ENCODE measurements around the gene HMCN2. TPM values are rescaled to one million over a fixed set of nuclear protein-coding genes. Genes with fewer than 3 reads are reported as not detected.
A peak's percentile ranks its signal among the peaks of the same experiment; 100 is the strongest.

Gene HMCN2
- total RNA-seq, 8 experiments from 2014 or later, result 0.54 to 2.1 (median 0.79) TPM

GRCh38 chr9:130327070-130327780, 61.7 kb downstream of the HMCN2 start:
- H3K4me1 ChIP-seq (replicated peaks in 1 of 2), result peaks cover 48 to 61% of the 10 kb centered on the region in 2 donors
- in situ Hi-C loops (cut with MboI; ENCODE audit: low pct_unique_long_range_greater_than_20kb in 2 of 9, low sequenced_read_pairs in 9 of 9, unreplicated experiment in 9 of 9), result loop anchor here in 2 of 9 experiments (25.0 kb wide), 1 partner anchor 215 kb away; no protein-coding TSS in a partner anchor
- H3K27ac ChIP-seq, result peak overlapping the region; percentile 77 to 82
- H3K4me3 ChIP-seq, result no peak overlapping the region
- WGBS, 10 experiments, result 40 to 90% (median 81%) methylated on average over 1 to 4 of the region's 15 CpGs; no CpG with 5 or more reads in 4 of the 10 experiments
- peak in 3 of 8 experiments; percentile 1 to 62 (median 22) for ATAC-seq (replicated peaks in 6 of 8)

GRCh38 chr9:130327781-130328348, 62.3 kb downstream of the HMCN2 start:
- Histone ChIP-seq H3K4me1 (replicated peaks in 1 of 2) (peaks cover 48 to 60% of the 10 kb centered on the region in 2 donors), H3K27ac (peak overlapping the region; percentile 77 to 82), H3K4me3 (no peak overlapping the region)
- in situ Hi-C loops (cut with MboI; ENCODE audit: low pct_unique_long_range_greater_than_20kb in 2 of 9, low sequenced_read_pairs in 9 of 9, unreplicated experiment in 9 of 9), result loop anchor here in 2 of 9 experiments (25.0 kb wide), 1 partner anchor 216 kb away; no protein-coding TSS in a partner anchor
- peak; percentile 39 to 79 (median 72) for ATAC-seq (replicated peaks in 6 of 8)
- WGBS, 10 experiments, result no CpG with 5 or more reads among the region's 19 CpGs

- in situ Hi-C loops (cut with MboI; ENCODE audit: low pct_unique_long_range_greater_than_20kb in 2 of 9, low sequenced_read_pairs in 9 of 9, unreplicated experiment in 9 of 9), result loop anchor here in 2 of 9 experiments (25.0 kb wide), 1 partner anchor 216 kb away; no protein-coding TSS in a partner anchor
- ATAC-seq (replicated peaks in 6 of 8), result peak; percentile 9 to 84 (median 64)
- peak overlapping the region; percentile 77 to 82 for H3K27ac ChIP-seq
- H3K4me1 ChIP-seq (replicated peaks in 1 of 2), result peaks cover 44 to 55% of the 10 kb centered on the region in 2 donors
- no peak overlapping the region for H3K4me3 ChIP-seq
- WGBS, 10 experiments, result 0 to 39% (median 15%) methylated on average over 1 to 7 of the region's 15 CpGs; no CpG with 5 or more reads in 4 of the 10 experiments
These were observed 62.8 kb downstream of the HMCN2 start for GRCh38 chr9:130328349-130328801.

GRCh38 chr9:130329061-130329460, 63.5 kb downstream of the HMCN2 start:
- no peak for ATAC-seq (replicated peaks in 6 of 8)
- in situ Hi-C loops (cut with MboI; ENCODE audit: low pct_unique_long_range_greater_than_20kb in 2 of 9, low sequenced_read_pairs in 9 of 9, unreplicated experiment in 9 of 9), result loop anchor here in 2 of 9 experiments (25.0 kb wide), 1 partner anchor 217 kb away; no protein-coding TSS in a partner anchor
- Histone ChIP-seq H3K4me3 (no peak overlapping the region), H3K27ac (no peak overlapping the region), H3K4me1 (replicated peaks in 1 of 2) (peaks cover 42 to 51% of the 10 kb centered on the region in 2 donors)
- WGBS, 10 experiments, result 14 to 100% (median 82%) methylated on average over 1 to 2 of the region's 2 CpGs; no CpG with 5 or more reads in 4 of the 10 experiments

GRCh38 chr9:130330202-130330862, 64.8 kb downstream of the HMCN2 start:
- ATAC-seq (replicated peaks in 6 of 8), result no peak
- Histone ChIP-seq H3K27ac (no peak overlapping the region), H3K4me3 (no peak overlapping the region), H3K4me1 (replicated peaks in 1 of 2) (peaks cover 42 to 49% of the 10 kb centered on the region in 2 donors)
- in situ Hi-C loops (cut with MboI; ENCODE audit: low pct_unique_long_range_greater_than_20kb in 2 of 9, low sequenced_read_pairs in 9 of 9, unreplicated experiment in 9 of 9), result loop anchor here in 2 of 9 experiments (25.0 kb wide), 1 partner anchor 218 kb away; no protein-coding TSS in a partner anchor
- WGBS, 10 experiments, result 64 to 100% (median 92%) methylated on average over 1 to 7 of the region's 20 CpGs; no CpG with 5 or more reads in 6 of the 10 experiments

GRCh38 chr9:130331061-130331460, 65.5 kb downstream of the HMCN2 start:
- no peak for ATAC-seq (replicated peaks in 6 of 8)
- H3K4me1 ChIP-seq (replicated peaks in 1 of 2), result peaks cover 38 to 43% of the 10 kb centered on the region in 2 donors
- H3K4me3 ChIP-seq, result no peak overlapping the region
- H3K27ac ChIP-seq, result no peak overlapping the region
- WGBS, 10 experiments, result 0 to 100% (median 94%) methylated on average over 1 to 13 of the region's 14 CpGs; no CpG with 5 or more reads in 3 of the 10 experiments
- in situ Hi-C loops (cut with MboI; ENCODE audit: low pct_unique_long_range_greater_than_20kb in 2 of 9, low sequenced_read_pairs in 9 of 9, unreplicated experiment in 9 of 9), result loop anchor here in 2 of 9 experiments (25.0 kb wide), 1 partner anchor 219 kb away; no protein-coding TSS in a partner anchor

- in situ Hi-C loops (cut with MboI; ENCODE audit: low pct_unique_long_range_greater_than_20kb in 2 of 9, low sequenced_read_pairs in 9 of 9, unreplicated experiment in 9 of 9), result loop anchor here in 2 of 9 experiments (25.0 kb wide), 1 partner anchor 219 kb away; no protein-coding TSS in a partner anchor
- 0 to 100% (median 63%) methylated on average over 1 to 6 of the region's 13 CpGs; no CpG with 5 or more reads in 6 of the 10 experiments for WGBS, 10 experiments
These were observed 66.0 kb downstream of the HMCN2 start for GRCh38 chr9:130331573-130331972.

GRCh38 chr9:130332384-130332926, 66.9 kb downstream of the HMCN2 start:
- no peak for ATAC-seq (replicated peaks in 6 of 8)
- H3K4me1 ChIP-seq (replicated peaks in 1 of 2), result peaks cover 30 to 34% of the 10 kb centered on the region in 2 donors
- no peak overlapping the region for H3K27ac ChIP-seq
- 93 to 94% methylated on average over 3 to 11 of the region's 26 CpGs; no CpG with 5 or more reads in 8 of the 10 experiments for WGBS, 10 experiments
- in situ Hi-C loops (cut with MboI; ENCODE audit: low pct_unique_long_range_greater_than_20kb in 2 of 9, low sequenced_read_pairs in 9 of 9, unreplicated experiment in 9 of 9), result loop anchor here in 2 of 9 experiments (25.0 kb wide), 1 partner anchor 220 kb away; no protein-coding TSS in a partner anchor
- H3K4me3 ChIP-seq, result no peak overlapping the region

More at GRCh38 chr9:130331573-130331972, 66.0 kb downstream of the HMCN2 start:
- Histone ChIP-seq H3K4me1 (replicated peaks in 1 of 2) (peaks cover 33 to 37% of the 10 kb centered on the region in 2 donors), H3K27ac (no peak overlapping the region), H3K4me3 (no peak overlapping the region)
- ATAC-seq (replicated peaks in 6 of 8), result peak in 2 of 8 experiments; percentile 42 to 45

- Histone ChIP-seq H3K4me3 (no peak overlapping the region), H3K4me1 (replicated peaks in 1 of 2) (peaks cover 23 to 27% of the 10 kb centered on the region in 2 donors), H3K27ac (peak overlapping the region in 1 of 2 donors; percentile 28)
- in situ Hi-C loops (cut with MboI; ENCODE audit: low pct_unique_long_range_greater_than_20kb in 2 of 9, low sequenced_read_pairs in 9 of 9, unreplicated experiment in 9 of 9), result loop anchor here in 2 of 9 experiments (25.0 kb wide), 1 partner anchor 221 kb away; no protein-coding TSS in a partner anchor
- ATAC-seq (replicated peaks in 6 of 8), result peak in 7 of 8 experiments; percentile 33 to 70 (median 56)
- WGBS, 10 experiments, result 0 to 80% (median 47%) methylated on average over 1 to 12 of the region's 19 CpGs; no CpG with 5 or more reads in 6 of the 10 experiments
These were observed 67.6 kb downstream of the HMCN2 start for GRCh38 chr9:130333041-130333711.

- no peak for ATAC-seq (replicated peaks in 6 of 8)
- H3K4me3 ChIP-seq, result no peak overlapping the region
- in situ Hi-C loops (cut with MboI; ENCODE audit: low pct_unique_long_range_greater_than_20kb in 2 of 9, low sequenced_read_pairs in 9 of 9, unreplicated experiment in 9 of 9), result loop anchor here in 2 of 9 experiments (25.0 kb wide), 1 partner anchor 221 kb away; no protein-coding TSS in a partner anchor
- 60 to 100% (median 89%) methylated on average over 1 to 4 of the region's 5 CpGs; no CpG with 5 or more reads in 4 of the 10 experiments for WGBS, 10 experiments
- peaks cover 19 to 22% of the 10 kb centered on the region in 2 donors for H3K4me1 ChIP-seq (replicated peaks in 1 of 2)
- H3K27ac ChIP-seq, result peak overlapping the region in 1 of 2 donors; percentile 28
These were observed 68.1 kb downstream of the HMCN2 start for GRCh38 chr9:130333712-130334062.

GRCh38 chr9:130334915-130335314, 69.4 kb downstream of the HMCN2 start:
- WGBS, 10 experiments, result 20 to 100% (median 73%) methylated on average over 1 to 3 of the region's 4 CpGs; no CpG with 5 or more reads in 1 of the 10 experiments
- in situ Hi-C loops (cut with MboI; ENCODE audit: low pct_unique_long_range_greater_than_20kb in 2 of 9, low sequenced_read_pairs in 9 of 9, unreplicated experiment in 9 of 9), result loop anchor here in 2 of 9 experiments (25.0 kb wide), 1 partner anchor 223 kb away; no protein-coding TSS in a partner anchor
- Histone ChIP-seq H3K4me1 (replicated peaks in 1 of 2) (peaks cover 10 to 12% of the 10 kb centered on the region in 2 donors), H3K4me3 (no peak overlapping the region), H3K27ac (no peak overlapping the region)
- no peak for ATAC-seq (replicated peaks in 6 of 8)
